ENCODE data around the gene PGLYRP2.

PGLYRP2 gene

GRCh38 chr19:15457701-15458484, 21.4 kb downstream of the PGLYRP2 start:
- in situ Hi-C loops (cut with HindIII; ENCODE audit: low pct_unique_long_range_greater_than_20kb, low sequenced_read_pairs): no loop called here
- DNase-seq (ENCODE audit: low read depth in 1 of 2, low spot score in 1 of 2): no peak
- no peak for TF ChIP-seq JUND (IDR thresholded peaks at IDR 0.05; ENCODE audit: low read depth)

GRCh38 chr19:15456871-15457700, 22.2 kb downstream of the PGLYRP2 start:
- TF ChIP-seq JUND (IDR thresholded peaks at IDR 0.05; ENCODE audit: low read depth): no peak
- DNase-seq (ENCODE audit: low read depth in 1 of 2, low spot score in 1 of 2): peak in 1 of 2 experiments; percentile 56
- in situ Hi-C loops (cut with HindIII; ENCODE audit: low pct_unique_long_range_greater_than_20kb, low sequenced_read_pairs): no loop called here

DNA sequence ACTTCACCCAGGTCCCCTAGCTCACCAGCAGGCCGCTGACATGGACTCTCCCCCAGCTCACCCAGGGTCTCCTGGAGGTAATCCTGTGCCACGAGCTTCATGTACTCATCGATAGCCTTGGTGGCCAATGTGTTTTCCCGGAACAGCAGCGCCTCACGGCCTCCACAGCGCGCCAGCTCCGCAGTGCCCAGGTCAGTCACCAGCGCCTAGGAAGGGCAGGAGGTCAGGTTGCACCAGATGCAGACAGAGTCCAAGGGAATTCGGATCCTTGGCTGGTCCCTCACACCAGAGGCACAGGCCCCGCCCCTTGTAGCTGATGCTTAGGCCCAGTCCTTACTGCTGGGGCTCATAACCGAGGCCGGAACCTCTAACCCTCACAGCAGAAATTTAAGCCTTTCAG, 22.9 kb downstream of the PGLYRP2 start:
- no peak for TF ChIP-seq JUND (IDR thresholded peaks at IDR 0.05; ENCODE audit: low read depth)
- in situ Hi-C loops (cut with HindIII; ENCODE audit: low pct_unique_long_range_greater_than_20kb, low sequenced_read_pairs): no loop called here
- no peak for DNase-seq (ENCODE audit: low read depth in 1 of 2, low spot score in 1 of 2)

DNA sequence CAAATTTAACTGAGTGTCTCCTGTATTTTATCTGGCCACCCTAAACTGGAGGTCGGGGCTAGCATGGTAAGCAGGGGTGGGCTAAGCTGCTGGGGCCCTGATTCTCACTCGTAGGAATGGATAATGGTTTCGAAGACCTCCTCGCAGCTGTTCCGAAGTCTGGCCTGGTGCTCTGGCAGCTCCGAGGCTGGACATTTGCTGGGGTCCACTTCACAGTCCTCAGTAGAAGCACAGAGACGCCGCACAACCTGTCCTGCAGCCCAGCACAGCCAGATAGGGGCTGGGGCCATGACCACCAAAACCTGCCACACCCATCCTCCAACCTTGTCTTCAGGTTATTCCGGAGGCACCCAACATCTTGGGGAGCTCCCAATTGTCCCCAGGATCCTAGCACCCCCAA, 23.3 kb downstream of the PGLYRP2 start:
- in situ Hi-C loops (cut with HindIII; ENCODE audit: low pct_unique_long_range_greater_than_20kb, low sequenced_read_pairs): no loop called here
- DNase-seq (ENCODE audit: low read depth in 1 of 2, low spot score in 1 of 2): no peak
- no peak for TF ChIP-seq JUND (IDR thresholded peaks at IDR 0.05; ENCODE audit: low read depth)

DNA sequence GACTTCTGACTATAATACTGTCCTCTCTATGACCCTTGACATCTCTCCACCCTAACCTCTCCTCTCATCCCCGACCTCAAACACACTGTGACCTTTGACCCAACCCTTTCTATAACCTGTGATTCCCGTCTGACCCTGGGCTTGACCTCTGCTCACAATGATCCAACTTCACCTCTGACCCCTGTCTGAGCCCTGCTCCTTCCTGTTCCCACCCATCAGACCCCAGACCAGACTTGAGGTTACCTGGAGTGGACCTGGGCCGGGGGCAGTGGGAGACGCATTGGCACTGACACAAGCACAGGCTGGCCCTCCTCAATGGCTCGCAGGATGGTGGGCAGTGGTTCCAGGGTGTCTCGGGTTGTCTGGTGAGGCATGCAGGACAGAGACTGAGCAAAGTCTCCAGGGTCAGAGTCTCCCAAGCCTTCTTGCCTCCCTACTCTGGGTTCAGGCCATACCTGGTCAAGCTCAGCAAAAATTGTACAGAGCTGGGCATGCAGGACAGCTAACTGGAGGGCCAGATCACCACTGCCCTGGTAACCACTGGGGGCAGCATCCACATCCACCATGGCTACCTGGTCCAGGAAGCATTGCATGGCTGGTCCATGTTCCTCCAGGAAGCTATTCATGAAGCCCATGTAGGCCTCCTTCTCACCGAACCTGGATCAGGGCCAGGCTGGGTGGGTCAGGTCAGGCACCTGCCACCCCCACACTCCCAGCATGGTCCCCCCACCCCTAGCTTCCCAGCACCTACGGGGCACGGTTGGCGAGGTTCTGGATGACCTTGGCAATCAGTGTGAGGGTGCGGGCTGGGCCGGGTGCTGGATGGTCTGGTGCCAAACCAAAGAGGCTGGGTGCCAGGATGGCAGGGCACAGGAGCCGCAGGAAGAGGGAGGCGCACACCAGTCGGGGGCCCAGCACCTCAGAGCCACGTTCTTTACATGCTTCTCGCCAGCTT, 25.1 kb downstream of the PGLYRP2 start:
- TF ChIP-seq JUND (IDR thresholded peaks at IDR 0.05; ENCODE audit: low read depth): no peak
- DNase-seq (ENCODE audit: low read depth in 1 of 2, low spot score in 1 of 2): peak in 1 of 2 experiments; percentile 51
- in situ Hi-C loops (cut with HindIII; ENCODE audit: low pct_unique_long_range_greater_than_20kb, low sequenced_read_pairs): no loop called here

- DNase-seq (ENCODE audit: low read depth in 1 of 2, low spot score in 1 of 2): peak in 1 of 2 experiments; percentile 67
- in situ Hi-C loops (cut with HindIII; ENCODE audit: low pct_unique_long_range_greater_than_20kb, low sequenced_read_pairs): no loop called here
- TF ChIP-seq JUND (IDR thresholded peaks at IDR 0.05; ENCODE audit: low read depth): no peak
Measured at GRCh38 chr19:15453091-15453578, 26.2 kb downstream of the PGLYRP2 start.

DNA sequence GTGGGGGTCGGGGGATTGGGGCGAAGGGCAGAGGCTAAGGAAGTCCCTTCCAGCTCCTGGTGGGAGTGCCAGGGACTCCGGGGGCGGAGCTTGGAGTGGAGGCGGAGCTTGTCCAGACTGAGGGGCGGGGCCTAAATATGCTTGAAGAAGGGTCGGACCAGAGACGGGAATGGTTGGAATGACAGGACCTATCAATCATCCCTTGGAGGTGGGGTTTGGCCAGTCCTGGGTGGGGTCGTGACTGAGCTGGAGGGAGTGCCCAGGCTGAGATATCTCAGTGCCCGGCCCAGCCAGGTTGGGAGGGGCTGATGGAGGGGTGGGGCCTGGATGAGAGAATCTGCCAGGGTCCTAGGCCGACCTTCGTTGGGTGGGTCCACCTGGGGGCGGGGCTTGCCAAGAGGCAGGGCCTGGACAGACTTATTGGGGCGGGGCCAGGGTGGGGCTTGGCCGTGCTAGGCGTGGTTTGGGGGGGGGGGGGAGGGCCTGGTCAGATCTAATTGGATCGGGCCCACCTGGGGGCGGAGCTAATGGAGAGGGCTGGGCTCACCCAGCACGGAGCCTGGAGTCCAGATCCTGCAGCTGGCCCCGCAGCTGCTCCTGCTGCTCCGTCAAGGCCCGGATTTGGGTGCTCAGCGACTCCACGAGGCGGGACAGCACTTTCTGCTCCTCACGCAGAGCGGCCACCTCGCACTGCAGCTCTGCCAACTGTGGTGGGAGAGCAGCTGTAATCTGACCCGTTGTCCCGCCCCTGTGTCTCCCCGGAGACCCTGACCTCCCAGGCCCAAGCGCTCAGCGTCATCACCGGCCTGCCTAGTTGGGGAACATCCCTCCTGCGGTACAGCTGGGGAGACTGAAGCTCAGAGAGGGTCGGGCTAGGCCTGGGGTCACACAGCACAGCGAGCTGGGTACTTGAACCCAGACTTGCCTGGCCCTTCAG, 26.9 kb downstream of the PGLYRP2 start:
- TF ChIP-seq JUND (IDR thresholded peaks at IDR 0.05; ENCODE audit: low read depth): no peak
- in situ Hi-C loops (cut with HindIII; ENCODE audit: low pct_unique_long_range_greater_than_20kb, low sequenced_read_pairs): no loop called here
- peak; percentile 98 for DNase-seq (ENCODE audit: low read depth in 1 of 2, low spot score in 1 of 2)

DNA sequence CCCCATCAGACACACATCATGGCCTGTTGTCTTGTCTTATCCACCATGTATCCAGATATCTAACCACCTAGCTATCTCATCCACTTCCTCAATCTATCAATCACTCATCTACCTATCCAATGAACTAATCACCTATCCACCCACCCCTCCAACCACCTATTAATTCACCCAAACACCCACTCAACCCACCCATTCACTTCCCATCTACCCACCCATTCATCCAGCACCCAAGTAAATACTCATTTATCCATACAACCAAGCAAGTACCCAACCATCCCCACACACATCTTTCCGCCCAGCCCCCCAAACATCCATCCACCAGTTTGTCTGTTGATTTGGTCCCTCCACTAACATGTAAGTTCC, 28.8 kb downstream of the PGLYRP2 start:
- no peak for TF ChIP-seq JUND (IDR thresholded peaks at IDR 0.05; ENCODE audit: low read depth)
- no peak for DNase-seq (ENCODE audit: low read depth in 1 of 2, low spot score in 1 of 2)
- in situ Hi-C loops (cut with HindIII; ENCODE audit: low pct_unique_long_range_greater_than_20kb, low sequenced_read_pairs): no loop called here

GRCh38 chr19:15449620-15450527, 29.4 kb downstream of the PGLYRP2 start, which contains the start of gene WIZ:
TSS of gene WIZ (minus strand) at chr19:15449956. CDS start at chr19:15448307, 1,649 bp downstream.
- DNase-seq (ENCODE audit: low read depth in 1 of 2, low spot score in 1 of 2): peak; percentile 76 to 84
- in situ Hi-C loops (cut with HindIII; ENCODE audit: low pct_unique_long_range_greater_than_20kb, low sequenced_read_pairs): no loop called here
- no peak for TF ChIP-seq JUND (IDR thresholded peaks at IDR 0.05; ENCODE audit: low read depth)

All from T47D (cell line).